ENCODE measurements around the gene RNU1-4.
"Not testable (repeated sequence)": the region's sequence is repeated elsewhere in the genome, so short reads cannot be mapped to it uniquely, and the experiment has no call there.

The RNU1-4 gene

GRCh38 chr1:16775290-16775689 lies 35.0 kb downstream of the RNU1-4 start:
- not testable (repeated sequence) for H4K8ac ChIP-seq (ENCODE audit: low read depth, low read length); H2BK5ac ChIP-seq (ENCODE audit: low read length); H2BK15ac ChIP-seq (ENCODE audit: low read length); DNase-seq (ENCODE audit: low spot score); H3K79me1 ChIP-seq (ENCODE audit: low read depth, low read length); H3K27ac ChIP-seq (replicated peaks; ENCODE audit: low read length); H2BK120ac ChIP-seq (ENCODE audit: low read depth, low read length); H3K9ac ChIP-seq (ENCODE audit: low read depth, low read length, poor library complexity); H3K4me3 ChIP-seq (ENCODE audit: low read length in 2 of 2); H3K36me3 ChIP-seq (replicated peaks in 1 of 2; ENCODE audit: control insufficient read depth in 2 of 2, insufficient read depth in 2 of 2, low read length in 2 of 2); H3K9me3 ChIP-seq (replicated peaks in 1 of 2; ENCODE audit: control insufficient read depth in 2 of 2, insufficient read depth in 1 of 2, low read depth in 1 of 2, low read length in 2 of 2); H3K4me2 ChIP-seq (ENCODE audit: insufficient read depth, low read length, poor library complexity, severe bottlenecking); H3K18ac ChIP-seq (ENCODE audit: low read length); H3K23ac ChIP-seq (ENCODE audit: low read depth, low read length, poor library complexity); H2AK5ac ChIP-seq (ENCODE audit: low read depth, low read length); H3K4ac ChIP-seq (ENCODE audit: low read length); H2AFZ ChIP-seq (ENCODE audit: low read length); H4K91ac ChIP-seq (ENCODE audit: low read depth, low read length, poor library complexity); H2BK12ac ChIP-seq (ENCODE audit: low read length); H3K4me1 ChIP-seq (ENCODE audit: control insufficient read depth in 2 of 2, insufficient read depth in 1 of 2, low read depth in 1 of 2, low read length in 2 of 2)
- H3K27me3 ChIP-seq (ENCODE audit: control insufficient read depth in 3 of 3, insufficient read depth in 3 of 3, low read depth in 1 of 3, low read length in 3 of 3): peaks cover 0 to 21% (median 0%) of the 10 kb centered on the region in 3 experiments
- WGBS, 2 donors (ENCODE audit: extremely low coverage in 2 of 2, insufficient read length in 2 of 2, insufficient replicate concordance in 1 of 2): no CpG with 5 or more reads among the region's 8 CpGs
- peak overlapping the region; percentile 56 for H3K14ac ChIP-seq (ENCODE audit: low read length)

GRCh38 chr1:16776248-16776647 lies 35.9 kb downstream of the RNU1-4 start:
- H3K9ac ChIP-seq (ENCODE audit: low read depth, low read length, poor library complexity); H2BK15ac ChIP-seq (ENCODE audit: low read length); H3K4me3 ChIP-seq (ENCODE audit: low read length in 2 of 2); H2BK5ac ChIP-seq (ENCODE audit: low read length); H3K18ac ChIP-seq (ENCODE audit: low read length); H3K9me3 ChIP-seq (replicated peaks in 1 of 2; ENCODE audit: control insufficient read depth in 2 of 2, insufficient read depth in 1 of 2, low read depth in 1 of 2, low read length in 2 of 2); H3K14ac ChIP-seq (ENCODE audit: low read length); H3K27ac ChIP-seq (replicated peaks; ENCODE audit: low read length); H3K4me2 ChIP-seq (ENCODE audit: insufficient read depth, low read length, poor library complexity, severe bottlenecking); H3K23ac ChIP-seq (ENCODE audit: low read depth, low read length, poor library complexity); DNase-seq (ENCODE audit: low spot score); H2AFZ ChIP-seq (ENCODE audit: low read length); H3K36me3 ChIP-seq (replicated peaks in 1 of 2; ENCODE audit: control insufficient read depth in 2 of 2, insufficient read depth in 2 of 2, low read length in 2 of 2); H4K8ac ChIP-seq (ENCODE audit: low read depth, low read length); H3K4me1 ChIP-seq (ENCODE audit: control insufficient read depth in 2 of 2, insufficient read depth in 1 of 2, low read depth in 1 of 2, low read length in 2 of 2); H2AK5ac ChIP-seq (ENCODE audit: low read depth, low read length); H3K79me1 ChIP-seq (ENCODE audit: low read depth, low read length); H3K4ac ChIP-seq (ENCODE audit: low read length); H2BK12ac ChIP-seq (ENCODE audit: low read length); H2BK120ac ChIP-seq (ENCODE audit: low read depth, low read length); H4K91ac ChIP-seq (ENCODE audit: low read depth, low read length, poor library complexity): not testable (repeated sequence)
- H3K27me3 ChIP-seq (ENCODE audit: control insufficient read depth in 3 of 3, insufficient read depth in 3 of 3, low read depth in 1 of 3, low read length in 3 of 3): peaks cover 0 to 19% (median 0%) of the 10 kb centered on the region in 3 experiments
- no CpG with 5 or more reads among the region's 8 CpGs for WGBS, 2 donors (ENCODE audit: extremely low coverage in 2 of 2, insufficient read length in 2 of 2, insufficient replicate concordance in 1 of 2)

GRCh38 chr1:16776835-16777234 lies 36.5 kb downstream of the RNU1-4 start:
- not testable (repeated sequence) for H3K4me1 ChIP-seq (ENCODE audit: control insufficient read depth in 2 of 2, insufficient read depth in 1 of 2, low read depth in 1 of 2, low read length in 2 of 2); DNase-seq (ENCODE audit: low spot score); H3K79me1 ChIP-seq (ENCODE audit: low read depth, low read length); H2BK12ac ChIP-seq (ENCODE audit: low read length); H2AFZ ChIP-seq (ENCODE audit: low read length); H3K27ac ChIP-seq (replicated peaks; ENCODE audit: low read length); H3K14ac ChIP-seq (ENCODE audit: low read length); H2BK5ac ChIP-seq (ENCODE audit: low read length); H4K91ac ChIP-seq (ENCODE audit: low read depth, low read length, poor library complexity); H3K4me3 ChIP-seq (ENCODE audit: low read length in 2 of 2); H3K36me3 ChIP-seq (replicated peaks in 1 of 2; ENCODE audit: control insufficient read depth in 2 of 2, insufficient read depth in 2 of 2, low read length in 2 of 2); H3K9ac ChIP-seq (ENCODE audit: low read depth, low read length, poor library complexity); H3K23ac ChIP-seq (ENCODE audit: low read depth, low read length, poor library complexity); H3K4me2 ChIP-seq (ENCODE audit: insufficient read depth, low read length, poor library complexity, severe bottlenecking); H2AK5ac ChIP-seq (ENCODE audit: low read depth, low read length); H3K18ac ChIP-seq (ENCODE audit: low read length); H2BK120ac ChIP-seq (ENCODE audit: low read depth, low read length); H3K9me3 ChIP-seq (replicated peaks in 1 of 2; ENCODE audit: control insufficient read depth in 2 of 2, insufficient read depth in 1 of 2, low read depth in 1 of 2, low read length in 2 of 2); H3K4ac ChIP-seq (ENCODE audit: low read length); H2BK15ac ChIP-seq (ENCODE audit: low read length)
- peaks cover 0 to 19% (median 1%) of the 10 kb centered on the region in 3 experiments for H3K27me3 ChIP-seq (ENCODE audit: control insufficient read depth in 3 of 3, insufficient read depth in 3 of 3, low read depth in 1 of 3, low read length in 3 of 3)
- WGBS, 2 donors (ENCODE audit: extremely low coverage in 2 of 2, insufficient read length in 2 of 2, insufficient replicate concordance in 1 of 2): no CpG with 5 or more reads among the region's 5 CpGs
- peak overlapping the region; percentile 33 for H4K8ac ChIP-seq (ENCODE audit: low read depth, low read length)

GRCh38 chr1:16777821-16778220 lies 37.5 kb downstream of the RNU1-4 start:
- not testable (repeated sequence) for H3K9ac ChIP-seq (ENCODE audit: low read depth, low read length, poor library complexity); H3K9me3 ChIP-seq (replicated peaks in 1 of 2; ENCODE audit: control insufficient read depth in 2 of 2, insufficient read depth in 1 of 2, low read depth in 1 of 2, low read length in 2 of 2); DNase-seq (ENCODE audit: low spot score); H3K79me1 ChIP-seq (ENCODE audit: low read depth, low read length); H3K27ac ChIP-seq (replicated peaks; ENCODE audit: low read length); H3K4me2 ChIP-seq (ENCODE audit: insufficient read depth, low read length, poor library complexity, severe bottlenecking); H3K4me3 ChIP-seq (ENCODE audit: low read length in 2 of 2); H4K91ac ChIP-seq (ENCODE audit: low read depth, low read length, poor library complexity); H2BK120ac ChIP-seq (ENCODE audit: low read depth, low read length); H2BK15ac ChIP-seq (ENCODE audit: low read length); H3K4me1 ChIP-seq (ENCODE audit: control insufficient read depth in 2 of 2, insufficient read depth in 1 of 2, low read depth in 1 of 2, low read length in 2 of 2); H3K4ac ChIP-seq (ENCODE audit: low read length); H3K23ac ChIP-seq (ENCODE audit: low read depth, low read length, poor library complexity); H2AFZ ChIP-seq (ENCODE audit: low read length); H3K36me3 ChIP-seq (replicated peaks in 1 of 2; ENCODE audit: control insufficient read depth in 2 of 2, insufficient read depth in 2 of 2, low read length in 2 of 2); H3K14ac ChIP-seq (ENCODE audit: low read length); H2BK12ac ChIP-seq (ENCODE audit: low read length)
- peak overlapping the region; percentile 99 for H2AK5ac ChIP-seq (ENCODE audit: low read depth, low read length)
- peak overlapping the region; percentile 48 for H4K8ac ChIP-seq (ENCODE audit: low read depth, low read length)
- peak overlapping the region; percentile 44 for H3K18ac ChIP-seq (ENCODE audit: low read length)
- WGBS, 2 donors (ENCODE audit: extremely low coverage in 2 of 2, insufficient read length in 2 of 2, insufficient replicate concordance in 1 of 2): no CpG with 5 or more reads among the region's 4 CpGs
- H2BK5ac ChIP-seq (ENCODE audit: low read length): peak overlapping the region; percentile 78
- H3K27me3 ChIP-seq (ENCODE audit: control insufficient read depth in 3 of 3, insufficient read depth in 3 of 3, low read depth in 1 of 3, low read length in 3 of 3): peaks cover 0 to 13% (median 1%) of the 10 kb centered on the region in 3 experiments

All from neuronal stem cell (in vitro differentiated cells).